Small intestine (tissue), 7 donors: ENCODE data around the gene SYTL1. TPM values are rescaled to one million over a fixed set of nuclear protein-coding genes. Genes with fewer than 3 reads are reported as not detected.

Experiments used
- DNase-seq, 2 donors: peaks; one replicate each; pipeline versions ENCODE4 v3.0.0 to v3.0.0-alpha.2; 2013
- FAIRE-seq: peaks from 2 replicates; lab custom pipeline; 2012; peaks lifted over from hg19 to GRCh38; lab: Jason Lieb, UNC
- H3K27ac ChIP-seq, 3 donors: one replicate each; pipeline ENCODE4 v1.5.1; 2013; ENCODE audit warnings: low read length in 2 of 3, mild to moderate bottlenecking in 2 of 3, control low read depth in 1 of 3, inconsistent platforms in 1 of 3, low read depth in 1 of 3, moderate library complexity in 1 of 3
- H3K27me3 ChIP-seq, 3 donors: one replicate each; pipeline ENCODE4 v1.6.1; 2013; ENCODE audit warnings: low read length in 3 of 3, inconsistent platforms in 1 of 3; ENCODE audit not compliant: control insufficient read depth in 3 of 3, insufficient read depth in 3 of 3
- H3K36me3 ChIP-seq, 3 donors: one replicate each; pipeline ENCODE4 v1.6.1; 2013; ENCODE audit warnings: low read length in 3 of 3, inconsistent platforms in 1 of 3, low read depth in 1 of 3, mild to moderate bottlenecking in 1 of 3, moderate library complexity in 1 of 3; ENCODE audit not compliant: control insufficient read depth in 3 of 3, insufficient read depth in 2 of 3
- H3K4me1 ChIP-seq, 3 donors: one replicate each; pipeline ENCODE4 v1.6.1; 2013; ENCODE audit warnings: low read length in 2 of 3, inconsistent platforms in 1 of 3, low read depth in 1 of 3, mild to moderate bottlenecking in 1 of 3, moderate library complexity in 1 of 3; ENCODE audit not compliant: control insufficient read depth in 3 of 3, insufficient read depth in 2 of 3
- H3K4me3 ChIP-seq, 3 donors: one replicate each; pipeline ENCODE4 v1.5.1; 2013; ENCODE audit warnings: low read length in 3 of 3, control low read depth in 1 of 3, inconsistent platforms in 1 of 3, low read depth in 1 of 3, mild to moderate bottlenecking in 1 of 3, moderate library complexity in 1 of 3
- H3K9me3 ChIP-seq, 2 donors: one replicate each; pipeline ENCODE4 v1.6.1; 2013; ENCODE audit warnings: low read depth in 1 of 2, low read length in 1 of 2; ENCODE audit not compliant: control insufficient read depth in 2 of 2, insufficient read depth in 1 of 2
- WGBS, 3 donors: extraction: QIAGEN DNeasy Blood & Tissue Kit; methylation state at CpG; one replicate each; pipeline ENCODE4 v1.1.7; 2013; 5-methylcytosine and 5-hydroxymethylcytosine counted together
- polyA plus RNA-seq, 4 donors: library from polyadenylated mRNA; stranded (reverse) in 3 of 4; unstranded in 1 of 4; fragments of 200-250 nt in 3 of 4; fragments of 120-200 nt in 1 of 4; gene quantifications; one replicate each; pipeline versions ENCODE4 v1.2.1 to v1.2.3, GENCODE V29; 2013
- donor health status: healthy with polysubstance abuse.
- donor health status: control.
- donor health status: control.
- donor health status: Bipolar disorder and iron deficiency.
- donor health status: healthy.

The SYTL1 gene
- polyA plus RNA-seq, 4 donors = 2.5 to 24.1 (median 7.3) TPM

GRCh38 chr1:27377760-27378495, 36.1 kb downstream of the SYTL1 start:
- DNase-seq (no peak), FAIRE-seq (no peak)
- Histone ChIP-seq H3K27me3 (peaks cover 0 to 16% (median 2%) of the 10 kb centered on the region in 3 donors), H3K36me3 (no peaks in the 10 kb centered on the region), H3K27ac (no peak overlapping the region), H3K9me3 (no peaks in the 10 kb centered on the region), H3K4me3 (no peak overlapping the region), H3K4me1 (peaks cover 0 to 3% (median 0%) of the 10 kb centered on the region in 3 donors)
- 81 to 92% (median 89%) methylated on average over 12 of the region's 12 CpGs for WGBS, 3 donors

DNA sequence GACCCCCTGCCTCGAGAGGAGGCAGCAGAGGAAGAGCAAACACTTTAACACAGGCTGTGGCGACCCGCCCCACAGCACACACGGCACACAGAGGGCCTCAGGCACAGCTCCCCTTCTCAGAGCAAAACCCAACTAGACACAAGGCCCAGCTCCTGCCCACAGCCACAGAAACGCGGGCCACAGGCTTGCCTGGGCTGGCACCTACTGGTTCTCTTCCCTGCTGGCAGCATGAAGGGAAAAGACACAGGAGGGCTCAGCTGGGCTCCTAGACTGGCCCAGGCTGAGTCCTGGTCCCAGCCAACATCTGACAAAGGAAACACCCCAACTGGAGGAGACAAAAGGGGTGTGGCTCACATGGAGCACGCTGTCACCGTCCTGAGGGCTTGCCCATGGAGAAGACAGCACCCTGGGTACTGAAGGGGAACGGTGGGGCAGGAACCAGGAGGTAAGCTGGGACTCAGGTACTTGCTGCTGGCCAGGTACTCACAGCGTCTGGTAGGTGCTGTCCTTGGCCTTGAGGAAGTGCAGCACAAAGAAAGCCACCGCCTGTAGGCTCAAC, 37.8 kb downstream of the SYTL1 start:
- H3K4me1 ChIP-seq = peaks cover 0 to 4% (median 0%) of the 10 kb centered on the region in 3 donors
- WGBS, 3 donors = 75 to 80% (median 77%) methylated on average over 11 of the region's 11 CpGs
- no peak overlapping the region for H3K27ac ChIP-seq
- no peak overlapping the region for H3K4me3 ChIP-seq
- H3K27me3 ChIP-seq = peaks cover 0 to 16% (median 2%) of the 10 kb centered on the region in 3 donors
- no peak for FAIRE-seq
- H3K36me3 ChIP-seq = no peaks in the 10 kb centered on the region
- DNase-seq = no peak
- H3K9me3 ChIP-seq = no peaks in the 10 kb centered on the region

GRCh38 chr1:27380224-27380623, 38.4 kb downstream of the SYTL1 start:
- FAIRE-seq (no peak), DNase-seq (no peak)
- H3K4me1 ChIP-seq = peaks cover 0 to 4% (median 0%) of the 10 kb centered on the region in 3 donors
- no peak overlapping the region for H3K27ac ChIP-seq
- peaks cover 0 to 16% (median 2%) of the 10 kb centered on the region in 3 donors for H3K27me3 ChIP-seq
- no peaks in the 10 kb centered on the region for H3K36me3 ChIP-seq
- no peaks in the 10 kb centered on the region for H3K9me3 ChIP-seq
- 88 to 96% (median 90%) methylated on average over 4 of the region's 4 CpGs for WGBS, 3 donors
- no peak overlapping the region for H3K4me3 ChIP-seq

DNA sequence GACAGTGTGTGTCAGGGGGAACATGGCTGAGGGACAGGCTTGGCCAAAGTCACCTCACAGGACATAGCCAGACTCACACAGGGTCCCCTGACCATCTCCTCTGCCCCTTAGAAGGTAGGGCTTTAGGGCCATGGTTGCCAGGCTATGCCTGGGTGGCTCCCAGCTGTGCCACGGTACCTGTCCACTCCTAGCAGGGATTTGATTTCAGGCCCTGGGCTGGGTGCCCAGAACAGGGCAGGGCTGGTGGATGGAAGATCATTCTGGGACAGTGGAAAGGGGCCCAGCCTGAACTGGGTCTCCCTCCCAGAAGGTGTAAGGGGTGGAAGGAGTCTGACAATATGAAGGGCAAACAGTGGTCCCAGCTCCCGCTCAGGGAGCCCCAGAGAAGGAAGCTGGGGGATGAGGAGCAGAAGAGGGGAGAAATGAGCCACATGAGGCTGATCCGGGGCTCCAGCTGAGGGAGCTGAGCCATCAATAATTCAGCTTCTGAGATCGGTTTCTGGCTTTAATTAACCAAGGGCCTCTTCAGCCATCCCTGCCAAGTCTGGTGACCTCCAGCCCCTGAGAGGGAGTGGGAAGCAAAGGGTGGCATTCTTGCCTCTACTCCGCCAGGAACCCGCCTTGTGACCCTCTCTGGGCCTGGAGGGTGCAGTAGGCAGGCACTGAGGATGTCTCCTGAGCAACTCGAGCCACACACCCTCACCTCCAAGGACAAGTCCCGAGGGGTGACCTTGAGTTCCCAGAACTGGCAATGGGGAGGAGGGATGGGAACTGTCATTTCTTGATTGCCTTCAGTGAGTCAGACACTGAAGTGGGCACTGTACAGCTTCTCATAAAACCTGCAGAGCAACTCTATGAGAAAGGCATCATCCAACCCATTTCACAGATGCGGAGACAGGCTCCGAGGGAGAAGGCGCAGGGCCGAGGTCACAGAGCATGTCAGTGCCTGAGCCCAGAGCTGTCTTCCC, 39.2 kb downstream of the SYTL1 start:
- Histone ChIP-seq H3K27me3 (peaks cover 0 to 16% (median 2%) of the 10 kb centered on the region in 3 donors), H3K4me3 (no peak overlapping the region), H3K27ac (no peak overlapping the region), H3K9me3 (no peaks in the 10 kb centered on the region), H3K4me1 (peaks cover 0 to 4% (median 0%) of the 10 kb centered on the region in 3 donors), H3K36me3 (no peaks in the 10 kb centered on the region)
- 57 to 75% (median 61%) methylated on average over 12 of the region's 12 CpGs for WGBS, 3 donors
- no peak for DNase-seq
- FAIRE-seq = no peak

DNA sequence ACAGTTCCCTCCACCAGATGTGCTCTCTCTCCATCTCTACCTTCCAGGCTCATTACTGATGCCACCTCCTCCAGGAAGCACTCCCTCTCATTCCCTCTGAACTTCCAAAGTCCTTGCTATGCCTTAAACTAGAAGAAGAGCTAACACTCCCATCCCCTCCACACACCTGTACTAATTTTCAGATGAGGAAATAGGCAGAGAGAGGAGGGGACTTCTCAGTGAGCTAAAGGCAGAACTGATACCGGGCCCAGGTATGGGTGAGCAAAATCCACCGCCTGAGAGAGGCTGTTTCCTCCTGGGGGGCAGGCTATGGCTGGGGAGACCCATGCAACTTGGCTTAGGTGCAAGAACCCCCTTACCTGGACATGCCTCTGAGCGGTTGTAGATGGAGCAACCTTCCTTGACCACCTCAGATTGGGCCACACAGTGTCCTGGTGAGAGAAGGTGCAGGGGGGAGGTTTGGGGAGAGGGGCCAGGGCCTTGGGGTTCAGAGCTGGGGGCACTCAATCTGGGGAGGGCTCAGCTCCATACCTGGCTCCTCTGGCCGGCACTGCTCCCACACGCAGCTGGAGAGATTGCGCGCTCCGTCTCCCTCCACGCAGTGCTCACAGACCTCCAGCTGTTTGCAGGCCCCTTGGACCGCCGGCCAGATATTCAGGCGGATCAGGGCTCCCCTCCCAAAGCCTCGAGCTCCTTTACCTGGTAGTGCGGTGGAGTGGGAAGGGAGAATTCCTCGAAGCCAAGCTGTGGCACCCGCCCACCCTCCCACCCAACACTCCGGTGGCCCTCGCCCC, 40.3 kb downstream of the SYTL1 start:
- peaks cover 0 to 4% (median 0%) of the 10 kb centered on the region in 3 donors for H3K4me1 ChIP-seq
- H3K27me3 ChIP-seq = peaks cover 0 to 16% (median 2%) of the 10 kb centered on the region in 3 donors
- 68 to 76% (median 73%) methylated on average over 16 to 18 of the region's 18 CpGs for WGBS, 3 donors
- no peak overlapping the region for H3K4me3 ChIP-seq
- FAIRE-seq (no peak), DNase-seq (no peak)
- H3K36me3 ChIP-seq = no peaks in the 10 kb centered on the region
- no peak overlapping the region for H3K27ac ChIP-seq
- H3K9me3 ChIP-seq = no peaks in the 10 kb centered on the region

- no peaks in the 10 kb centered on the region for H3K9me3 ChIP-seq
- H3K27me3 ChIP-seq = peaks cover 0 to 16% (median 2%) of the 10 kb centered on the region in 3 donors
- WGBS, 3 donors = 8 to 16% (median 15%) methylated on average over 33 to 43 of the region's 43 CpGs
- peak within 1 kb of the TSS in 2 of 3 donors; percentile 7 to 15 for H3K4me3 ChIP-seq
- no peak for FAIRE-seq
- DNase-seq = peak; percentile 62 to 74
- H3K27ac ChIP-seq = no peak within 1 kb of the TSS
- H3K4me1 ChIP-seq = peaks cover 0 to 4% (median 0%) of the 10 kb centered on the region in 3 donors
- no peaks in the 10 kb centered on the region for H3K36me3 ChIP-seq
Measured at GRCh38 chr1:27383039-27383605, 41.3 kb downstream of the SYTL1 start, which contains the start of gene CD164L2. TSS of gene CD164L2 (minus strand) at chr1:27383333. CDS start at chr1:27383239, 94 bp downstream.

DNA sequence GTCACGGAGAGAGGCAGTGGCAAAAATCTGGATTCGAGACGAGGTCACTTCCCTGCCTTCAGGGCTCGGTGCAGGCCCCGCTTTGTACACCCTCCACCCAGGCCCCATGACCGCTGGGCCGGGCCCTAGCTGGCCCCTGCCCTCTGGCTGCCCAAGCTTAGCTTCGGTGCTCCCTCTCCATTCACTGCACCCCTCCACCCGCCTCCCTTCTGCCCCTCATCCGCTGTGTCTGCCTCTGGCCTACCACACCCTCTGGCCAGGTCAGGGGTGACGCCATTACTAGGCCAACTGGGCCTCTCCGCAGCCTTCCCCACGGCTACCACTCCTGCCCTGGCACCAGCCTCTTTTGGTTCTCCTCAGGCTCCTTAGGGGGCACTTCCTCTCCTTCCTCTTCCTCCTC, 41.8 kb downstream of the SYTL1 start:
- DNase-seq (no peak), FAIRE-seq (no peak)
- Histone ChIP-seq H3K9me3 (no peaks in the 10 kb centered on the region), H3K36me3 (no peaks in the 10 kb centered on the region), H3K4me1 (peaks cover 0 to 4% (median 0%) of the 10 kb centered on the region in 3 donors), H3K4me3 (no peak overlapping the region), H3K27me3 (peaks cover 0 to 16% (median 2%) of the 10 kb centered on the region in 3 donors), H3K27ac (no peak overlapping the region)
- WGBS, 3 donors = 77 to 93% (median 89%) methylated on average over 13 of the region's 13 CpGs
